Head of caudate nucleus (tissue), 42 donors: Measurements from ENCODE around the gene TMEM266.

Experiments used
- DNase-seq, 42 donors: peaks; one replicate each; pipeline versions ENCODE4 v3.0.0 to v3.0.0-alpha.2; 2020 to 2021; ENCODE audit warnings: mixed read lengths in 7 of 42
- intact Hi-C: fragments of 100-400 bp; cut with DNase I; formaldehyde crosslinking; loops from one replicate; pipeline ENCODE4 v1.15.0; 2022

TMEM266 gene

GRCh38 chr15:76062286-76062685, 2.5 kb downstream of the TMEM266 start:
- intact Hi-C loops, result loop anchor here (5.0 kb wide), 1 partner anchor 80 kb away; no protein-coding TSS in a partner anchor
- DNase-seq, result no peak

GRCh38 chr15:76064375-76064774, 4.6 kb downstream of the TMEM266 start:
- DNase-seq, result no peak
- intact Hi-C loops, result loop anchor here (5.0 kb wide), 1 partner anchor 78 kb away; no protein-coding TSS in a partner anchor

- intact Hi-C loops, result no loop called here
Observed at GRCh38 chr15:76065245-76065644, 5.5 kb downstream of the TMEM266 start.

GRCh38 chr15:76065793-76066192, 6.0 kb downstream of the TMEM266 start:
- intact Hi-C loops, result no loop called here
- DNase-seq, result no peak

More at GRCh38 chr15:76065245-76065644, 5.5 kb downstream of the TMEM266 start:
- peak in 2 of 42 donors; percentile 42 to 43 for DNase-seq

GRCh38 chr15:76070192-76070591, 10.4 kb downstream of the TMEM266 start:
- DNase-seq, result no peak
- intact Hi-C loops, result no loop called here

- intact Hi-C loops, result no loop called here
- no peak for DNase-seq
Observed at GRCh38 chr15:76070921-76071635, 11.3 kb downstream of the TMEM266 start.

GRCh38 chr15:76071806-76072205, 12.0 kb downstream of the TMEM266 start:
- intact Hi-C loops, result no loop called here

GRCh38 chr15:76073554-76073953, 13.8 kb downstream of the TMEM266 start:
- DNase-seq, result no peak
- intact Hi-C loops, result no loop called here

More at GRCh38 chr15:76071806-76072205, 12.0 kb downstream of the TMEM266 start:
- DNase-seq, result no peak

GRCh38 chr15:76075046-76075445, 15.3 kb downstream of the TMEM266 start:
- no peak for DNase-seq
- intact Hi-C loops, result no loop called here

GRCh38 chr15:76078285-76078877, 18.6 kb downstream of the TMEM266 start:
- intact Hi-C loops, result no loop called here
- DNase-seq, result no peak

GRCh38 chr15:76084256-76084655, 24.5 kb downstream of the TMEM266 start:
- DNase-seq, result no peak
- intact Hi-C loops, result no loop called here

GRCh38 chr15:76098685-76099084, 38.9 kb downstream of the TMEM266 start:
- intact Hi-C loops, result no loop called here

GRCh38 chr15:76099388-76099787, 39.6 kb downstream of the TMEM266 start:
- intact Hi-C loops, result no loop called here
- no peak for DNase-seq

More at GRCh38 chr15:76098685-76099084, 38.9 kb downstream of the TMEM266 start:
- no peak for DNase-seq

GRCh38 chr15:76100361-76100760, 40.6 kb downstream of the TMEM266 start:
- intact Hi-C loops, result no loop called here
- no peak for DNase-seq

- DNase-seq, result no peak
- intact Hi-C loops, result no loop called here
Observed at GRCh38 chr15:76101655-76102054, 41.9 kb downstream of the TMEM266 start.

- no peak for DNase-seq
- intact Hi-C loops, result no loop called here
Observed at GRCh38 chr15:76105391-76105790, 45.6 kb downstream of the TMEM266 start.

GRCh38 chr15:76105911-76106310, 46.1 kb downstream of the TMEM266 start:
- intact Hi-C loops, result no loop called here
- no peak for DNase-seq

- DNase-seq, result no peak
- intact Hi-C loops, result no loop called here
Observed at GRCh38 chr15:76107169-76107568, 47.4 kb downstream of the TMEM266 start.

GRCh38 chr15:76108021-76108723, 48.4 kb downstream of the TMEM266 start:
- peak in 38 of 42 donors; percentile 4 to 67 (median 34) for DNase-seq
- intact Hi-C loops, result no loop called here

- no peak for DNase-seq
- intact Hi-C loops, result no loop called here
Observed at GRCh38 chr15:76109046-76109445, 49.3 kb downstream of the TMEM266 start.
